ENCODE measurements around the gene DPP9. TPM values are rescaled to one million over a fixed set of nuclear protein-coding genes. Genes with fewer than 3 reads are reported as not detected.

DPP9 gene
- polyA plus RNA-seq, 1 of the 3 experiments (the other 2 are of a cell fraction): 17.1 TPM

DNA sequence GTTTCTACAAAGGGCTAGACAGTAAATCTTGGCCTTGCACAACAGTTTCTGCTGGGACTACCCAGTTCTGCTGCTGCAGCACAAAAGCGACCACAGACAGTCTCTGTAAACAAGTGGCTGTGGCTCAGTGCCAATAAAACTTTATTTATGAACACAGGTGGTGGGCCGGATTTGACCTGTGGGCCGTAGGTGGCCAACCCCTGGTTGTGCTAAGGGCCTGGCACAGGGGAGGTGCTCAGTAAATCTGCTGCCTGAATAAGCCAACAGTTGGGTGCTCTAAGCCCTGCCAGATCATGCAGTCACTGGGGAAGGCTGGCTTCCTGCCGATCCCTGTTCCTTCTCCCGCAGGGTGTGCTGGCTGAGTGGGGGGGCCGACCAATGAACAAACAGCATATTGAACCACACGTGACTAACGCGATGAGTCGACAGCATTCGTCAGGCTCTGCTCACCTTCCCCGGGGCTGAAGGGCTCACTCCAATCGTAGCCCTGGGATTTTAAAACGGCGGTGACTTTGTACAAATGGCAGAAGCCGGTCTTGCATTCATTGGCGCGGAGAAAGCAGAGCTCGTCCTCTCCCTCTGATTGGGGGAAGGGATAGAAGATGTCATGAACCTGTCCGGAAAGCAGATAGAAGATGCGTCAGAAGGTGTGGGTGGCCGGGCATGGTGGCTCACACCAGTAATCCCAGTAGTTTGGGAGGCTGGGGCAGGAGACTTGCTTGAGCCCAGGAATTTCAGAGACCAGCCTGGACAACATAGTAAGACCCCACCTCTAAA, 29.2 kb downstream of the DPP9 start:
- peak overlapping the region; percentile 14; the same call in 1 of the 2 replicates for H3K4me2 ChIP-seq
- WGBS (ENCODE audit: low lambda C conversion rate): 45% methylated on average over 20 of the region's 22 CpGs

DNA sequence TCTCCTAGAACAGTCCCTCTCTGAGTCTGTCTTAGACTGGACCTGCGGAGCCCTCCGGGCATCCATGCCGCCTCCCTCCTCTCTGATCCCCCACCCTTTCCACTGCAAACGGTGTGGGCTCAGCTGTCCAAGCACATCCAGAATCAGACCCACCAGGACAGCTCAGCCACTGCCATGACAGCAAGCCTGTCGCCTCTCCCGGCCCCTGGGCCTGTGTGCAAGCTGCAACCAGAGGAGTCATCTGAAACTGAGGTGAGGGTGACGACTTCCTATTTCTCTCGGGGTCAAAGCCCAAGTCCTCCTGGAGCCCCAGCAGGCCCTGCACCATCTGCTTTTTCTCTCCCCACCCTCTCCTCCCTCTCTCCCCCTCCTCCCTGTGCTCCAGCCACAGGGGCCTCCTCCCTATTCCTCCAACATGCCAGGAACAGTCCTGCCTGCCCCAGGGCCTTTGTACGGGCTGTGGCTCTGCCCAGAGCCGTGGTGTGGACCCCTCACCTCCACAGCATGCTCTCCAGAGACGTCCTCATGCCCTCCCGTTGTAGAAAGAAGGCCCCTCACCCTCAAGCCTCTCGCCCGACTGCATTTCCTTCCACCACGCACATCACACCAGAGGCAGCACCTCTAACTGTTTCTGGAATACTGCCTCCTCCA, 30.0 kb downstream of the DPP9 start:
- CTCF ChIA-PET: no interaction called here
- Histone ChIP-seq H3K9ac (peak overlapping the region; percentile 9; the same call in 1 of the 2 replicates), H4K20me1 (ENCODE audit: insufficient read depth) (no peaks in the 10 kb centered on the region), H3K9me3 (no peaks in the 10 kb centered on the region), H3K36me3 (replicated peaks in 1 of 2; ENCODE audit: control insufficient read depth in 1 of 2, insufficient read depth in 2 of 2, low read length in 1 of 2) (peaks cover 35 to 57% of the 10 kb centered on the region in 2 experiments), H2AFZ (ENCODE audit: low read depth) (no peak overlapping the region), H3K9me2 (no peaks in the 10 kb centered on the region), H3K27me3 (ENCODE audit: insufficient read depth) (no peaks in the 10 kb centered on the region), H3K79me2 (ENCODE audit: insufficient read depth) (no peaks in the 10 kb centered on the region; the same call in 1 of the 2 replicates), H3K4me2 (peak overlapping the region; percentile 14; the same call in 1 of the 2 replicates), H3F3A (replicated peaks; ENCODE audit: insufficient read depth) (peaks cover 34% of the 10 kb centered on the region), H3K27ac (ENCODE audit: low read depth in 2 of 2, low read length in 1 of 2) (peak overlapping the region in 1 of 2 experiments; percentile 75; a peak in 2 of 4 replicates), H3K4me3 (ENCODE audit: low read depth in 2 of 2, low read length in 1 of 2) (no peak overlapping the region), H3K4me1 (ENCODE audit: control insufficient read depth in 1 of 2, insufficient read depth in 2 of 2, low read depth in 1 of 2, low read length in 1 of 2) (peaks cover 0 to 28% of the 10 kb centered on the region in 2 experiments; a peak in 2 of 4 replicates)
- TF ChIP-seq TAF1 (IDR thresholded peaks at IDR 0.05; ENCODE audit: borderline replicate concordance, low read depth, low read length) (no peak), MXI1 (IDR thresholded peaks at IDR 0.05; ENCODE audit: low read depth, low read length) (no peak), FOXJ3 (CRISPR knock-in tag; IDR thresholded peaks at IDR 0.05) (no peak), FOSL2 (IDR thresholded peaks at IDR 0.05; ENCODE audit: borderline replicate concordance, low read depth) (no peak), YY1 (IDR thresholded peaks at IDR 0.05; ENCODE audit: low read depth) (no peak), RCOR1 (IDR thresholded peaks at IDR 0.05; ENCODE audit: low read length) (no peak)
- TF ChIP-seq, protein P1, sequence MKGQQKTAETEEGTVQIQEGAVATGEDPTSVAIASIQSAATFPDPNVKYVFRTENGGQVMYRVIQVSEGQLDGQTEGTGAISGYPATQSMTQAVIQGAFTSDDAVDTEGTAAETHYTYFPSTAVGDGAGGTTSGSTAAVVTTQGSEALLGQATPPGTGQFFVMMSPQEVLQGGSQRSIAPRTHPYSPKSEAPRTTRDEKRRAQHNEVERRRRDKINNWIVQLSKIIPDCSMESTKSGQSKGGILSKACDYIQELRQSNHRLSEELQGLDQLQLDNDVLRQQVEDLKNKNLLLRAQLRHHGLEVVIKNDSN (IDR thresholded peaks at IDR 0.05; ENCODE audit: borderline replicate concordance, low read depth): no peak
- TF ChIP-seq, protein P2, sequence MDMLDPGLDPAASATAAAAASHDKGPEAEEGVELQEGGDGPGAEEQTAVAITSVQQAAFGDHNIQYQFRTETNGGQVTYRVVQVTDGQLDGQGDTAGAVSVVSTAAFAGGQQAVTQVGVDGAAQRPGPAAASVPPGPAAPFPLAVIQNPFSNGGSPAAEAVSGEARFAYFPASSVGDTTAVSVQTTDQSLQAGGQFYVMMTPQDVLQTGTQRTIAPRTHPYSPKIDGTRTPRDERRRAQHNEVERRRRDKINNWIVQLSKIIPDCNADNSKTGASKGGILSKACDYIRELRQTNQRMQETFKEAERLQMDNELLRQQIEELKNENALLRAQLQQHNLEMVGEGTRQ (IDR thresholded peaks at IDR 0.05; ENCODE audit: borderline replicate concordance, low read depth, low read length): no peak
- POLR2A ChIA-PET: no interaction called here
- no peak for DNase-seq
- whole genome bisulfite sequencing (ENCODE audit: low lambda C conversion rate): 92% methylated on average over 14 of the region's 15 CpGs

More for the DNA sequence above, 29.2 kb downstream of the DPP9 start:
- DNase-seq: no peak
- peaks cover 34% of the 10 kb centered on the region for H3F3A ChIP-seq (replicated peaks; ENCODE audit: insufficient read depth)
- no peaks in the 10 kb centered on the region for H3K27me3 ChIP-seq (ENCODE audit: insufficient read depth)
- ChIA-PET CTCF (no interaction called here), POLR2A (no interaction called here)
- TF ChIP-seq NFIC (IDR thresholded peaks at IDR 0.05; ENCODE audit: borderline replicate concordance) (peak; percentile 66), NRF1 (IDR thresholded peaks at IDR 0.05; ENCODE audit: low read depth, low read length) (no peak), FOSL2 (IDR thresholded peaks at IDR 0.05; ENCODE audit: borderline replicate concordance, low read depth) (peak; percentile 76; the same call in 1 of the 2 replicates), POLR2AphosphoS5 (IDR thresholded peaks at IDR 0.05; ENCODE audit: low read depth, low read length) (peak; percentile 41; the same call in 1 of the 2 replicates), EP300 (IDR thresholded peaks at IDR 0.05; ENCODE audit: borderline replicate concordance in 1 of 2, low read depth in 1 of 2, low read length in 1 of 2) (no peak), JUND (IDR thresholded peaks at IDR 0.05) (peak; percentile 42; the same call in 1 of the 2 replicates), TAF1 (IDR thresholded peaks at IDR 0.05; ENCODE audit: borderline replicate concordance, low read depth, low read length) (peak; percentile 48; the same call in 1 of the 2 replicates)
- TF ChIP-seq, protein P1 (IDR thresholded peaks at IDR 0.05; ENCODE audit: borderline replicate concordance, low read depth): peak; percentile 90
- TF ChIP-seq, protein P3, sequence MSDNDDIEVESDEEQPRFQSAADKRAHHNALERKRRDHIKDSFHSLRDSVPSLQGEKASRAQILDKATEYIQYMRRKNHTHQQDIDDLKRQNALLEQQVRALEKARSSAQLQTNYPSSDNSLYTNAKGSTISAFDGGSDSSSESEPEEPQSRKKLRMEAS (IDR thresholded peaks at IDR 0.05; ENCODE audit: low read depth): peak; percentile 80
- no peaks in the 10 kb centered on the region for H3K9me2 ChIP-seq
- H3K4me1 ChIP-seq (ENCODE audit: control insufficient read depth in 1 of 2, insufficient read depth in 2 of 2, low read depth in 1 of 2, low read length in 1 of 2): peaks cover 0 to 28% of the 10 kb centered on the region in 2 experiments; a peak in 2 of 4 replicates
- H3K9ac ChIP-seq: peak overlapping the region; percentile 24; the same call in 1 of the 2 replicates
- H3K4me3 ChIP-seq (ENCODE audit: low read depth in 2 of 2, low read length in 1 of 2): no peak overlapping the region
- H3K9me3 ChIP-seq: no peaks in the 10 kb centered on the region
- 0 out of 2 replicates have a peak overlapping the region, but pooled peaks have one; percentile 25 for H2AFZ ChIP-seq (ENCODE audit: low read depth)
- H4K20me1 ChIP-seq (ENCODE audit: insufficient read depth): no peaks in the 10 kb centered on the region
- no peaks in the 10 kb centered on the region; the same call in 1 of the 2 replicates for H3K79me2 ChIP-seq (ENCODE audit: insufficient read depth)
- H3K27ac ChIP-seq (ENCODE audit: low read depth in 2 of 2, low read length in 1 of 2): peak overlapping the region in 1 of 2 experiments; percentile 75; a peak in 2 of 4 replicates
- H3K36me3 ChIP-seq (replicated peaks in 1 of 2; ENCODE audit: control insufficient read depth in 1 of 2, insufficient read depth in 2 of 2, low read length in 1 of 2): peaks cover 35 to 54% of the 10 kb centered on the region in 2 experiments
